RWPE2 (cell line): ENCODE results near the gene RNF225.

Experiments
- ATAC-seq: fragments of 200-7000 bp; cut with Tn5 transposase; 3 replicates; pipeline ENCODE4 v1.9.1; 2021; ENCODE audit warnings: low read depth
- DNase-seq: peaks from one replicate; pipeline ENCODE4 v3.0.0-alpha.2; 2020; ENCODE audit warnings: low spot score
- H3K27ac ChIP-seq: fragments of 450-650 bp; 2 replicates; pipeline ENCODE4 v1.5.1; 2017; ENCODE audit warnings: mild to moderate bottlenecking; ENCODE audit not compliant: poor library complexity, severe bottlenecking
- H3K27me3 ChIP-seq: fragments of 250-450 bp; sonication (Bioruptor Pico); 2 replicates; pipeline ENCODE4 v1.5.1; 2021; ENCODE audit warnings: mild to moderate bottlenecking, moderate library complexity; ENCODE audit not compliant: insufficient read depth, poor library complexity, severe bottlenecking
- H3K36me3 ChIP-seq: fragments of 250-450 bp; sonication (Bioruptor Pico); 2 replicates; pipeline ENCODE4 v1.5.1; 2020; ENCODE audit warnings: low read depth, mild to moderate bottlenecking, moderate library complexity
- H3K4me1 ChIP-seq: fragments of 250-450 bp; sonication (Bioruptor Pico); 2 replicates; pipeline ENCODE4 v1.5.1; 2021; ENCODE audit warnings: mild to moderate bottlenecking, moderate library complexity; ENCODE audit not compliant: insufficient read depth, poor library complexity, severe bottlenecking
- H3K4me3 ChIP-seq: fragments of 250-450 bp; sonication (Bioruptor Pico); 2 replicates; pipeline ENCODE4 v1.5.1; 2021; ENCODE audit warnings: mild to moderate bottlenecking, moderate library complexity; ENCODE audit not compliant: severe bottlenecking
- H3K9me3 ChIP-seq: fragments of 250-450 bp; sonication (Bioruptor Pico); 2 replicates; pipeline ENCODE4 v1.5.1; 2021; ENCODE audit warnings: mild to moderate bottlenecking, moderate library complexity; ENCODE audit not compliant: severe bottlenecking
- TF ChIP-seq, protein P1 (sequence below): fragments of 450-650 bp; IDR thresholded peaks from one replicate; pipeline ENCODE4 v1.5.1; 2017; ENCODE audit warnings: mild to moderate bottlenecking, moderate library complexity; ENCODE audit not compliant: poor library complexity, severe bottlenecking

RNF225 gene

DNA sequence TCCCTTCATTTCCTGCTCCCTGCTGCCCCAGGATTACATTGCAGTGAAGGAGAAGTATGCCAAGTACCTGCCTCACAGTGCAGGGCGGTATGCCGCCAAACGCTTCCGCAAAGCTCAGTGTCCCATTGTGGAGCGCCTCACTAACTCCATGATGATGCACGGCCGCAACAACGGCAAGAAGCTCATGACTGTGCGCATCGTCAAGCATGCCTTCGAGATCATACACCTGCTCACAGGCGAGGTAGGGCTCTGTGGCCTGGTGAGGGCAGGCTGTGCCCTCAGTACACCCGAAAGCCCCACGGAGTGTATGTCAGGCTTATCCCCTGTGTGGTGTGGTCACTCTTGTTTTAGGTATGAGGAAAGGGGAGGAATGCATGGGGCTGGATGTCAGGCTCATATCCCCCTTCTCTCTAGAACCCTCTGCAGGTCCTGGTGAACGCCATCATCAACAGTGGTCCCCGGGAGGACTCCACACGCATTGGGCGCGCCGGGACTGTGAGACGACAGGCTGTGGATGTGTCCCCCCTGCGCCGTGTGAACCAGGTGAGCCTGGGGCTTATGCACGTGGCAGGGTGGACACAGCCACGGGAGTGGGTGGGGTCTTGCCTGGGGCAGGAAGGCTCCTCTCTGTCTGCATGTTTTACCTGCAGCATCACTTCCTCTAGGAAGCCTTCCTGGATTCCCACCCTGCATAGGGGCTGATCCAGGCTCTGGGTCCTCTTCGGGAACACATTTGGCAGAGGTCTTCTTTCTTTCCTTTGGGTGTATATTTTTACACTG, 2.3 kb upstream of the RNF225 start:
- no peaks in the 10 kb centered on the region for H3K27me3 ChIP-seq
- H3K27ac ChIP-seq: peak overlapping the region; percentile 64
- ATAC-seq: no peak
- H3K4me3 ChIP-seq: no peak overlapping the region
- TF ChIP-seq, protein P1, sequence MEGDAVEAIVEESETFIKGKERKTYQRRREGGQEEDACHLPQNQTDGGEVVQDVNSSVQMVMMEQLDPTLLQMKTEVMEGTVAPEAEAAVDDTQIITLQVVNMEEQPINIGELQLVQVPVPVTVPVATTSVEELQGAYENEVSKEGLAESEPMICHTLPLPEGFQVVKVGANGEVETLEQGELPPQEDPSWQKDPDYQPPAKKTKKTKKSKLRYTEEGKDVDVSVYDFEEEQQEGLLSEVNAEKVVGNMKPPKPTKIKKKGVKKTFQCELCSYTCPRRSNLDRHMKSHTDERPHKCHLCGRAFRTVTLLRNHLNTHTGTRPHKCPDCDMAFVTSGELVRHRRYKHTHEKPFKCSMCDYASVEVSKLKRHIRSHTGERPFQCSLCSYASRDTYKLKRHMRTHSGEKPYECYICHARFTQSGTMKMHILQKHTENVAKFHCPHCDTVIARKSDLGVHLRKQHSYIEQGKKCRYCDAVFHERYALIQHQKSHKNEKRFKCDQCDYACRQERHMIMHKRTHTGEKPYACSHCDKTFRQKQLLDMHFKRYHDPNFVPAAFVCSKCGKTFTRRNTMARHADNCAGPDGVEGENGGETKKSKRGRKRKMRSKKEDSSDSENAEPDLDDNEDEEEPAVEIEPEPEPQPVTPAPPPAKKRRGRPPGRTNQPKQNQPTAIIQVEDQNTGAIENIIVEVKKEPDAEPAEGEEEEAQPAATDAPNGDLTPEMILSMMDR: no peak
- H3K36me3 ChIP-seq: peaks cover 66% of the 10 kb centered on the region
- H3K4me1 ChIP-seq: peaks cover 17% of the 10 kb centered on the region
- DNase-seq: peak; percentile 54
- no peaks in the 10 kb centered on the region for H3K9me3 ChIP-seq

DNA sequence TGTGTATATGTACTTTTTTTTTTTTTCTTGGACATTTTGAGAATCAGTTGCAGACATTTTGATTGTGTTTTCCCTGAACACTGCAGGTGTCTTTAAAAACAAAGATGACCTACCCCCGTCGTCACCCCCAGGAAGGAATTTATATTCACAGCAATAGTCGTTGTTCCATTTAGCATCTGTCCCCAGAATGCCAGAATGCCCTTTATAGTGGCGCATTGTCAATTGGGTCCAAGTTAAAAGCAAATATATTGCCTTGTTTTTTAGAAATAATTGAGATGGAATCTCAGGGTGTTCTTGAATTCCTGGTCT, 1.8 kb upstream of the RNF225 start:
- peaks cover 17% of the 10 kb centered on the region for H3K4me1 ChIP-seq
- no peaks in the 10 kb centered on the region for H3K9me3 ChIP-seq
- H3K27me3 ChIP-seq: no peaks in the 10 kb centered on the region
- H3K36me3 ChIP-seq: peaks cover 61% of the 10 kb centered on the region
- ATAC-seq (no peak), DNase-seq (no peak)
- TF ChIP-seq, protein P1: no peak
- H3K27ac ChIP-seq: peak overlapping the region; percentile 64
- no peak overlapping the region for H3K4me3 ChIP-seq

DNA sequence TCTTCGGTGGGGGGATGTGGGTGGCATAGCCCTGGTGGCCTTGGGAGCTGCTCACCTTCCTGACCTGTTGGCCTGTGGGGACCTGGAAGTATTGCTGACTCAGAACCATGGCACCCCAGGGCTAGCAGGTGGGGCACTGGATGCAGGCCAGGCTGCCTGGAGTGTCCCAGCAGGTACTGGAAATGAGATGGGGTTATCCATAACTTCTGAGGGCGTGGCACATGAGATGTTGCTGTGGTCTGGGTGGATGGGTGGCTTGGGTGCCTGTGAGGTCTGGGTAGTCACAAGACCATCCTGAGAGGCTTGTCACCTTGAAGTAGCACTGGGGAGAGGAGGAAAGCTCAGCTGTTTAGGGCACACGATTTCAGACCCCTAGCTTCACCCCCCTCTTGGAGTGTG, 636 bp upstream of the RNF225 start:
- Histone ChIP-seq H3K27ac (peak overlapping the region; percentile 64), H3K4me1 (peaks cover 8% of the 10 kb centered on the region), H3K4me3 (no peak overlapping the region), H3K9me3 (no peaks in the 10 kb centered on the region), H3K27me3 (no peaks in the 10 kb centered on the region), H3K36me3 (peaks cover 49% of the 10 kb centered on the region)
- ATAC-seq: peak; percentile 32
- DNase-seq: peak; percentile 65
- TF ChIP-seq, protein P1: no peak

DNA sequence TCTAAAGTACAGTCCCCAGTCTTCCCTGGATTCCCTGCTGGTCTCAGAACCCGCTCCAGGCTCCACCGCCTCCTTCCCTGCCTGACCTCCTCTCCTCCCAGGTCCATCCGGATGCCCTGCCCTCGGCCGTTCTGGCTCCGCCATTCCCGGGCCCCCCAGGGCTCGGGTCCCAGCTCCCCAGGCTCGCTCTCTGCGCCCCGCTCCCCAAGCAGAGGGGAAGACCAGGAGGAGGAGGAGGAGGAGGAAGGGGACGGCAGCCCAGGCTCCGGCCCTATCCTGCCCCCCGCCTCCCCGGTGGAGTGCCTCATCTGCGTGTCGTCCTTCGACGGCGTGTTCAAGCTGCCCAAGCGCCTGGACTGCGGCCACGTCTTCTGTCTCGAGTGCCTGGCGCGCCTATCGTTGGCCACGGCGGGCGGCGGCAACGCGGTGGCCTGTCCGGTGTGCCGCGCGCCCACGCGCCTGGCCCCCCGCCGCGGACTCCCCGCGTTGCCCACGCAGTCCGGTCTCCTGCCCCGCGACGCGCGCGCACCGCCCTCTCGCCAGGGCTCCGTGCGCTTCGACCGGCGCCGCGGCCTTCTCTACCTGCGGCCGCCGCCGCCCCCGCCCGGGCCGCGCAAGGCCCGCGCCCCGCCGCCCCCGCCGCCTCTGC, 647 bp downstream of the RNF225 start:
- peaks cover 38% of the 10 kb centered on the region for H3K36me3 ChIP-seq
- peak; percentile 59 for DNase-seq
- TF ChIP-seq, protein P1: no peak
- peak; percentile 39; the same call in 2 of the 3 replicates for ATAC-seq
- peak overlapping the region; percentile 25 for H3K4me3 ChIP-seq
- H3K9me3 ChIP-seq: no peaks in the 10 kb centered on the region
- peak overlapping the region; percentile 64 for H3K27ac ChIP-seq
- peaks cover 8% of the 10 kb centered on the region for H3K4me1 ChIP-seq
- H3K27me3 ChIP-seq: no peaks in the 10 kb centered on the region
